GM12801 (cell line): ENCODE data around the gene KRT80.

Source experiments
- CTCF ChIP-seq: IDR thresholded peaks from one replicate; pipeline ENCODE4 v1.5.1; 2011; ENCODE audit warnings: control low read depth; ENCODE audit not compliant: insufficient read length; ENCODE audit errors: extremely low read depth

The KRT80 gene

GRCh38 chr12:52188658-52189057 is 3.2 kb downstream of the KRT80 start:
- TF ChIP-seq CTCF, result no peak

- no peak for TF ChIP-seq CTCF
Measured at GRCh38 chr12:52187640-52188039, 4.2 kb downstream of the KRT80 start.

DNA sequence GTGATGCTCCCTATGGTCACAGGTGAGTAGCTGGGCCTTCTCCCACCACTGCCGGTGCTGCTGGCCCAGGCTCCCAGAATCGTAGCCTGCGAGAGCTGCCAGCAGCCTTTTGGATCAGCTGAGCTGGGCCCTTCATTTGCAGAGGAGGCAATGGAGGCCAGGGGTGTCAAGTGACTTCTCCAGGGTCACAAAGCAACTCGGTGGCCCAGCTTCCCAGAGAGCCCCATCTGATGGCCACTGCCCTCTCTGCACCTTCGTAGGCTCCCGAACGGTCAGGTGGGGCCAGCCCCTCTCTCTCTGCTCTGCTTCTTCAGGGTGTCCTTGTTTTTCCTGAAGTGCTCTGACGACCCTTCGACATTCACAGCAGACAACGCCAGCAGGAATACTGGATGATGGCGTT is 4.6 kb downstream of the KRT80 start:
- no peak for TF ChIP-seq CTCF

GRCh38 chr12:52186118-52186840 is 5.5 kb downstream of the KRT80 start:
- no peak for TF ChIP-seq CTCF

DNA sequence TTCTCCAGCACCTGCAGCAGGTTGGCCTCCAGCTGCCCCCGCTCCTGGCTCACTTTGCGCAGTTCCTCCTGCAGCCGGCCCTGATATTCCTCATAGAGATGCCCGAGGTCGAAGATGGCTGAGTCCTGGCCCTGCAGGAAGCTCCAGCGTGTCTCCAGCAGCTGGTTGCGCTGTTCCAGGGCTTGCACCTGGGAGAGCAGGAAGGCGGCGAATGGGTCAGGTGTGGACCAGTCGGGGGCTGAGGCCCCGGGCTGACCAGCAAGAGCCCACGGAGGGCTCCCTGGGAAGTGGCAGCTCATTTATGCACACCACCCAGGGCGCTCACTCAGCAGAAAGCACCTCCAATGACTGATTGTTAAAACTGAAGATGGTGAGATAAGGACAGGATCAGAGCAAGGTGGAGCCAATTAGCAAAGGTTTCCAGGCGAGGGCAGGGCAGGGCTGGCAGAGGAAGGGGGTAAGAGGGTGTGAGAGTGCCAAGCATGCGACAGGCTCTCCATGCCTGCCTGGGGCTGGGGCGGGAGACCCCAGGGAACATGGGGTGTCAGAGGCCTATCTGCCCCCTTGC is 6.3 kb downstream of the KRT80 start:
- TF ChIP-seq CTCF, result no peak

DNA sequence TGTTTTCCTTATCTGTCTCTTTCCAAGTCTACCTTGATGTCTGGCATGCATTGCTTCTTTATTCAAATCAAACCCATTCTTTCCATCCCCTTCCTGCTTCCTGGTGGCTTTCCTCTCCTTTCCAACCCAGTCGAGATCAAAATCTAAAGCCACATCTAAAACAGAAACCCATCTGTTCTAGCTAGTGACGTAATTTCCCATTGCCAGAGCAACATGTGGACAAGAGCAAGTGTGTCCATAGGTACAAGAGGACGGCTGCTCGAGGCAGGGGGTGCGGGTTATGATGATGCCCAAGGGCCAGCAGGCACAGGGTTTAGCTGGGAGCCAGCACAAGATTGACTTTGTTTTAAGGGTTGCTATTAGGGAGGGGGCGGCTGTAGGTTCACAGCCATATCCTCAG is 7.0 kb downstream of the KRT80 start:
- no peak for TF ChIP-seq CTCF

DNA sequence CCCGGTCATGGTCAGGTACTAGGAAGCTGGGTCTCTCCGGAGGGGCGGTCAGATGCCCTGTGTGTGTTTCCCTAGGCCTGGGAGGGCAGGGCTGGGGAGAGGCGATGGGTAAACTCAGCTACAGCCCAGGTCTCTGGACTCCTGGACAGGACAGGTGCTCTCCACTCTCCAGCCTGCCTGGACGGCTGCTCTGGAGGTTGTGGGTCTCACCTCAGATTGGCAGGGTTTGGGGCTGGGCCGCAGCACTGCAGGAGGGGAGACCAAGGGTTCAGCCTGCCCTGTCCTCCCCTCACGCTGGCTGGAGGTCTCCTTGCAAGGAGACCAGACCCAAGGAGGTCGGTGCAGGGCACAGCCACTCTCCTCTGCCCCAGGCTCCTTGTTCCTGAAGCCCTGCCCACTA is 7.8 kb downstream of the KRT80 start:
- no peak for TF ChIP-seq CTCF
